GM19372 (cell line): ENCODE data around the gene TPD52L2.
A peak's percentile ranks its signal among the peaks of the same experiment; 100 is the strongest.
"Not testable (repeated sequence)": the region's sequence is repeated elsewhere in the genome, so short reads cannot be mapped to it uniquely, and the experiment has no call there.

ENCODE experiments used
- ATAC-seq: cut with Tn5 transposase; IDR thresholded peaks from one replicate; pipeline ENCODE4 v1.9.1; 2021; ENCODE audit warnings: mild to moderate bottlenecking, low read depth, moderate library complexity; ENCODE audit not compliant: unreplicated experiment

Gene TPD52L2

DNA sequence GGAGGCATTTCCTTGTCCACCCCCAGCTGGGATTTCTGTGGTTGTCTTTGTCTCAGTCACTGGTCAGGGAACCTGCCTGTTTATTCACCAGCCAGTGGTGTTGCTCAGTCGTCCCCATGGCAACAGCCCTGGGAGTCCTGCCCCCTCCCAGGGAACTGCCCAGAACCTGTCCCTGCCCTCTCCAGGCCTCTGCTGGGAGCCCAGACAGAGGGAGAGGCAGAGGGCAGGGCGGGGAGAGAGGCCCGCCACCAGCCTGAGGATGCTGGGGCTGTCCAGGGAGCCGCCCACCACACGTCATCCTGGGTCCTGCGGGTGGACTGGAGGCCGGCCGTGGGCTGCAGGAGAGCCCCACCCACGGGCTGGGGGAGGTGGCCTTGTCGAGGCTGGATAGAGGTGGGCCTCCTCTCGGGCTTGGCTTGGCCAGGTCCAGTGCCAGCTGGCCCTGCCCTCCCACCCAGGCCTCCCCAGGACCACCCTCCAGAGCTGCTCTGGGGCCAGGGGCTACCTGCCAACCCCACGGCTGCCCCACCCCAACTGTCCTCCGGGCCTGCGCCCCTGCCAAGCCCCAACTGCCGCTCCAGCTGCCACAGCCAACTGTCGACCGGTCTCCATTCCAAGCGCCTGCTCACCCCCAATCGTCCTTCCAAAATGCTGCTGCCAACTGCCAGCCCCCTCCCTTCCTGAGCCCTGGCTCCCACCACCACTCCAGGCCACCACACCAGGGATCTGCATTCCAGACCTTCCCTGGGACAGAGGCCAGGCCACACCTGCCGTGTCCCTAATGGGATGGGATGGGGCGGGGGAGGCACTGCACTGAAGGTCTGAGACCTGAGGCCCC lies 29.8 kb upstream of the TPD52L2 start:
- no peak for ATAC-seq

DNA sequence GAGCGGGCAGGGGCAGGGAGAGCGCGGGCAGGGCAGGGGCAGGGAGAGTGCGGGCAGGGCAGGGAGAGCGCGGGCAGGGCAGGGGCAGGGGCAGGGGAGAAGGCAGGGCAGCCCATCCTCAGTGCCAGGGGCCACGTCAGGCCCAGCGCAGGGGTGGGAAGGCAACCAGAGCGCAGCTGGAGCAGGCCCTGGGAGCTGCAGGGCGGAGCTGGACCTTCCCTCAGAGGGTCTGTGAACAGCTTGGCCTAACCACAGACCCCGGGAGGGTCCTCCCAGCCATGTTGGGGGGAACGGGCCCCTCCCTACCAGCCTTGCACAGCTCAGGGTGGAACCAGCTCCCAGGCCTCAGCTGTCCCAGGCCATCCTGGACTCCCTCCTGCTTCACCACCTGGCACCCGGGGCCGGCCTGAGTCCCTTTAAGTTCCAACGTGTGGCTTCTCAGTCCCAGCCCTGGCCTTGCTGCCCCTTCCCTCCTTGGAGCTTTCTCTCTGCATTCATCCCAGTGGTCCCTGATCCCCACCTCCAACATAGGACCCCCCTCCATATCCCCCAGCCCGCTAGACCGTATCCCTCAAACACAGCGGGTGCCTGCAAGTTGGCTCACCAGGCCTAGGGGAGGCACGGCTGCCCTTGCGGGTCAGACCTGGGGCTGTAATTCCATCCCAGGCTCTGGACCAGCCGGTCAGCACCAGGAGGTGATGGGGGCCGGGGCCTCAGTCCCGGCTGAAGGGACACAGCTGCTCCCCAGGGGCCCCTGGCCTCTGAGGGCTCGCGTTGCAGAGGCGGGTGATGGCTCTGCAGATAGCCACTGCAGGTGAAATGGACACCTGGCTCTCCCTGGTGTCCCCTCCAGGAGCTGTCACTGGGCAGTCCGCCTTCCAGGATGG lies 28.4 kb upstream of the TPD52L2 start:
- no peak for ATAC-seq

DNA sequence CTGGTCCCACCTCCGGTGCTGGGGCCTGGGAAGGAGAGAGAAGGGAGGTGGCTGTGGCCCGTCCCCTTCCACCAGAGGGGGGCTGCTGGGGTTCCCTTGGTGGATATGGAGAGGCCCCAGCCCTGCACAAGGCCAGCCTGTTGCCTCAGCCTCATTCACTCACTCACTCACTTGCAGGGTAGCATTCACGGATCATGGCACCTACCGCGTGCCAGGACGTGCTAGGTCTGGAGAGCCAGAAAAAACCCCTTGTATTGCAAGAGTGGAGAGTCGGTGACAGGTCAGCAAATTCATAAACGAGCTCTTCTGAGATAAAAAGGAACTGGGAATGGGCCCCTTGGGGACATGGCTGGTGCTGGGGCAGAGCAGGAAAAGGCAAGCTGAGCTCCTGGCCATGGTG lies 27.6 kb upstream of the TPD52L2 start:
- no peak for ATAC-seq

- no peak for ATAC-seq
Observed at GRCh38 chr20:63839620-63840019, 25.4 kb upstream of the TPD52L2 start.

DNA sequence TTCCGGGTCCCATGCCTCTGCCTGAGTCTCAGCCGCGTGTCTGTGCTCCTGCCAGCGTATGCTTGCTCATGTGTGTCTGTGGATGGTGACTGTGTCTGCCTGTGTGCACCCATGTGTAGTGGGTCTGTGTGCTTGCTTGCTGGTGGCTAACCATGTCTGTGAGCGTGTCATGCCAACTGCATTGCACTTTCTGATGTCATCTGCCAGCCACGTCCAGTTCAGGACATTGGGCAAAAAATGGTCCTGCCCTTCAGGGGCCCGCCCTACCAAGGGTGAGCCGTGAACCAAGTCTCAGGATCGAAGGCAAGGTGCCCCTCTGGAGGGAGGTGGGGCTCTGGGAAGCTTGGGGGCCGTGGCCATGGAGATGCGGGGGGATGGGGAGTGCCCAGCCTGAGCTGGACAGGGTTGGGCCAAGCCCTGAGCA lies 24.7 kb upstream of the TPD52L2 start:
- ATAC-seq, result no peak

- no peak for ATAC-seq
Observed at GRCh38 chr20:63842258-63842657, 22.8 kb upstream of the TPD52L2 start.

GRCh38 chr20:63843222-63843621 lies 21.8 kb upstream of the TPD52L2 start:
- ATAC-seq, result no peak

DNA sequence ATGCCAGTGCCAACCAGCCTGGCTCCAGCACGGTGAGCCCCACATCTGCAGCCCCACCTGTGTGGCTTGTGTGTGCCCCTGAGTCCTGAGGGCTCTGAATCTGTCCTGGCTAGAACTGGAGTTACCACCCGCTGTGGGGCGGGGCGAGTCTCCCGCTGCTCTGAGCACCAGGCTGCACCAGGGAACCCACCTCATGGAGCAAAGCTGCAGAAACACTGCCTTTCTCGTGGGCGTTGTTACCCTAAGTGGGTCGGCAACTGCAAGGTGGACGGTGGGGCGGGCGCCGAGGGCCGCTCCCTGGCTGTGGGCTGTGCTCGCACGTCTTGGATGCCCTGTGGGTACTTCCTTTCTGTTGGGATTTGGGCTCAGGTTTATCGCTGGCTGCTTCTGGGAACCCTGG lies 21.3 kb upstream of the TPD52L2 start:
- ATAC-seq, result no peak

DNA sequence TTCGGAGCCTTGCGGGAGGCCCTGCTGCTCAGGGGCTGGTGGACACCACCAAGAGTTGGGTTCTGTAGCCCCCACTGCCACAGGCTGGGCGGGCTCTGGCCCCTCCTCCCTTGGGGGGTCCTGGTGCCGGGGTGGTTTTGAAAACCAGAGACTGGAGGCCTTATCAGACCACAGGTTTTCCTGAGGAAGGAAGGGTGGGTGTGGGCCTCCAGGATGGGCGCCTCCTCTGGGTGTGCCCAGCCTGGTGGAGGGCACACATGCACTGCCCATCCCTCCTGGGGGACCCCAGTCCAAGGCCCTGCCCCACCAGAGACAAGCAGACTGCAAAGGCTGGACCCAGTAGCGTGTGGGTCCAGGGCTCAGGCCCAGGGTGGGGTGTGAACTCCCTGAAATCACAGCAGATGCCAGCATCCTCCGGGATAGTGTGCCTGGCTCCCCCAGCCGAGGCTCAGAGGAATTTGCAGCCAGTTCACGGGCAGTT lies 20.5 kb upstream of the TPD52L2 start:
- ATAC-seq, result no peak

DNA sequence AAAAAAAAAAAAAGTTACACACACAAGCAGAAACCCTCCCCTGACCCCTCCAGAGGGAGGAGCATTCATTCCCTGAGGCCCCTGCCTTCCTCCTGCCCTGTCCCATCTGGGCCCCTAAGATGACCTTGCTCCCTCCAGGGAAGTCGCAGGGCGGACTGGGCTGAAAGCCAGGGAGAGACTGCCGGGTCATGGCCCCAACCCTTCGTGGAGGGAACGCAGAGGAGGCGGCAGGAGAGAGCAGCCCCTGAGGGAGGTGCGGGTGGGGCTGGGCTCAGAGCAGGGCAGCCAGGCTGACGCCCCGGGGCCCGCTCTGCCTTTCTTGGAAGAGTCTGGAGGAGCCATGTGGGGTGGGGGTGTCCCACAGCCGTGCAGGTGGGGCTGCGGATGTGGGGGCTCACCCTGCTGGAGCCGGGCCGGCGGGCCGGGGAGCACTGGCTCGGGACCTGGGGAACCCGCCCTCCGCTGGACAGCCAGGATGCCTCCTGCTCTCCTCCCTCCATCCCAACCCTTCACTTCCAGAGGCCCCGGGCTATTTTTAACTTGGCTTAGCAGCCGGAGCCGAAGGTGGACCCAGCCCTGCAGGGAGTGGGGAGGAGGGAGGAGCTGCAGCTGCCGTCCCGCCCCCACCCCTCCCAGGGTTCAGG lies 18.8 kb upstream of the TPD52L2 start:
- no peak for ATAC-seq

DNA sequence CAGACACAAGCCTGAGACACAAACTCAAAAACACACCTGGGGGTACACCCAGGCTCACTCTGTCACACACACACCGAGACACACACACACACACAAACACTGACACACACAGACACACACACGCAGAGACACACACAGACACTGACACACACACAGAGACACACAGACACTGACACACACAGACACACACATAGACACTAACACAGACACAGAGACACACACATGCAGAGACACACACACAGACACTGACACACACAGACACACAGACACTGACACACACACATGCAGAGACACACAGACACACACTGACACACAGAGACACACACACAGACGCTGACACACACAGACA lies 18.2 kb upstream of the TPD52L2 start:
- ATAC-seq, result no peak

GRCh38 chr20:63847237-63848002 lies 17.6 kb upstream of the TPD52L2 start:
- no peak for ATAC-seq

DNA sequence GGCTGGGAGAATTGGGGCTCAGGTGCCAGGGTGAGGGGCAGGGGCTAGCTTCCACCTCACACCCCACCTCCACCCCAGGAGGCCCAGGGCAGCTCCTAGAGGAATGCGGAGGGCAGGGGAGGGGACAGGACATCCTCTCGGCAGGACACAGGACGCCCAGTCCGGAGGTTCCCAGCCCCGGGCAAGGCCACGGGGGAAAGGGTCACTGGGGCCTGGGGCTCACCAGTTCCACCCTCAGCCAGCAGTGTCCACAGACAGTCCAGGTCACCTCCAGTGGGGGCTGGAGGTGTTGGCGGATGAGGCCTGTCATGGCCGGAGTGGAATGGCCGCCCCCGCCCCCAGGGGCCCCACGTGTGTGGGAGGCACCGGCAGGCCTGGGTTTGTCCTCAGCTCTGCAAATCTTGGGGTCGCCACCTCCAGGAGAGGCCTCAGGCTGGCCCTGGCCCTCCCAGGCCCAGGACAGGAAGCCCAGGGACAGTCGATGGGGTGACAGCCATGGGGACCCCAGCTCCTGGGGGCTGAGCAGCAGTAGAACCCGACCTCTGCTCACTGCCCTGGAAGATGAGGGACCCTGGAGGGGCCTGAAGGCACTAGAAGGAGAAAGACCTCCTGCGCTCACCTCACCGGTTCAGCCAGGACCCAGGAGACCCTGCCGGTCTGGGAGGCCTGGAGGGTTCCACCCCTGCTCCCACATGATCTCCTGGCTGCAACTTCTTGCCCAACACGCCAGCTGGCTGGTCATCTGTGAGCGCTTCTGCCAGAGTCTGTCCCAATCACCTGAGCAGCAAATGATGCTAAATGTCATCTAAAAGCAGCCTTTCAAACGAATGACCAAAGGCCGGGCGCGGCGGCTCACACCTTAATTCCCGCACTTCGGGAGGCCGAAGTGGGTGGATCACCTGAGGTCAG lies 16.8 kb upstream of the TPD52L2 start:
- ATAC-seq, result no peak

GRCh38 chr20:63850689-63851547 lies 14.2 kb upstream of the TPD52L2 start:
- peak; percentile 72 for ATAC-seq

DNA sequence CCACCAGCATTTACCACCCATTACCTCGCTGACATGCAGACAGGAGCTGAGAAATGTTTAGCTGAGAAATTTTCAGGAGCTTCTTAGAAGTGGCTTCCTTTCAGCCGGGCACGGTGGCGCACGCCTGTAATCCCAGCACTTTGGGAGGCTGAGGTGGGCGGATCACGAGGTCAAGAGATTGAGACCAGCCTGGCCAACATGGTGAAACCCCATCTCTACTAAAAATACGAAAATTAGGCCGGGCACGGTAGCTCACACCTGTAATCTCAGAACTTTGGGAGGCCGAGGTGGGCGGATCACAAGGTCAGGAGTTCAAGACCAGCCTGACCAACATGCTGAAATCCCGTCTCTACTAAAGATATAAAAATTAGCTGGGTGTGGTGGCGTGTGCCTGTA lies 13.5 kb upstream of the TPD52L2 start:
- not testable (repeated sequence) for ATAC-seq

- ATAC-seq, result not testable (repeated sequence)
Observed at GRCh38 chr20:63853733-63854068, 11.4 kb upstream of the TPD52L2 start.

DNA sequence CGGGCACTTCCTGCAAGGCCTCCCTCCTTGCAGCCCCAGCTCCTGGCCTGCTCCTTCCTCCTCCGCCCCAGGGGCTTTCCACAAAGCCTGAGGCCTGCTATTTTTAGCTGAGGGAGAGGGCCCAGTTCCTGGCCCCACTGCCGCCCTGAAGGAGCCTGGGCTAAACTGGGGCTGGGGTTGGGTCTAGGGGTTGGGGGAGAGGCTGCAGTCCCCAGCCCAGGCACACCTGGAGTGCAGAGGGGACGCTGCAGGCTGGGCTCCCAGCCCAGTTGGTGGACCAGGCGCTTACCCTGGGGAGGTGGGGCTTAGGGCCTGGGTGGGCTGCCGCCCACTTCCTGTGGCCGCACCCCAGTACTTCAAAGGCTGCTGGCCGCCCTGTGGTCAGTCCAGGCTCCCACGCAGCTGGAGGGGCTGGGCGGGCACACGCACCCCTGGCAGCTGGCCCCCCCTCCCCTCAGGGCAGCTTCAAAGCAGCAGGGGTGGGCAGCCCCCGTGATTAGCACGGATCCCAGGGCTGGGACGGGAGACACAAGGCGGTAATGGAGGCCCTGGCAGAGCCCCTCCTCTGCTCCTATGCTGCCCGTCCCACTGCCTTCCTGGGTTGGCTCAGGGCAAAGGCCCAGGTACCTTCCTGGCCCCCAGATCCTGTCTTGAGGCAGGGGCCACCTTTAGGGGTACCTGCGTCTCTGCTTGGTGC lies 10.9 kb upstream of the TPD52L2 start:
- no peak for ATAC-seq
